ENCODE data around the gene NELL2.

The NELL2 gene

DNA sequence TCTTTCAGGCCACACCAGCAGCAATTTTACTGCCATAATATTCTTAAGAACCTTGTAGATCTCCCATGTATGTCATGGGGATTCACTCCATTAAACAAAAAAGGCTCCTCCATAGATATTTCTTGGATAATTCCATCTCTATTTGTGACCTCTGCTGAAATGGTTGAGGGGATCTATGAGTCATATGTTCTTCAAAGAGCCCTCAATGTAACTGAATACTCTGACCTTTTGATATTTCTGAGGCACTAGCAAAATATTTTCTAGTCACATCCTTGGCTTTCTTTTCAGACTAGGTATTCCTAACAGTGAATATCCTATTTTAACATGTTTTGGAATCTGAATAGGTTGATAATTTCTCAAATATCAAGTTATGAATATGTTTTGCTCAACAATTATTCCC, 6.6 kb downstream of the NELL2 start:
- peaks cover 8% of the 10 kb centered on the region for H3K4me1 Mint-ChIP-seq (ENCODE audit: low read depth)
- no peak overlapping the region for H3K27ac Mint-ChIP-seq
- no peak for DNase-seq (ENCODE audit: low spot score)
- H3K9me3 Mint-ChIP-seq, result peaks cover 18% of the 10 kb centered on the region
- H3K27me3 Mint-ChIP-seq (ENCODE audit: low read depth), result peaks cover 6% of the 10 kb centered on the region
- peaks cover 15% of the 10 kb centered on the region for H3K36me3 Mint-ChIP-seq (ENCODE audit: low read depth)
- H3K4me3 Mint-ChIP-seq, result no peak overlapping the region

DNA sequence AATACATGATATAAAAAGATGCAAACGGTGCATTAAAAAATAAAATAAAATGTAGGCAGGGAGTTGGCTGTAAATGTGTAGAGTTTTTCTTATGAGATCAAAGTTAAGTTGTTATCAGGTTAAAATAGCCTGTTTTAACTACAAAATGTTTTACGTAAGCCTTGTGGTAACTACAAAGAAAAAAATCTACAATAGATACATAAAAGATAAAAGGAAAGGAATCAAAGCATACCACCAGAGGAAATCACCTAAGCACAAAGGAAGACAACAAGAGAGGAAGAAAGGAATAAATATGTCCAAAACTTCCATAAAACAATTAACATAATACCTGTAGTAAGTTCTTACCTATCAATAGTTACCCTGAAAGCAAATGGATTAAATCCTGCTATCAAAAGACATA, 12.2 kb downstream of the NELL2 start:
- peaks cover 18% of the 10 kb centered on the region for H3K36me3 Mint-ChIP-seq (ENCODE audit: low read depth)
- peaks cover 11% of the 10 kb centered on the region for H3K4me1 Mint-ChIP-seq (ENCODE audit: low read depth)
- H3K27ac Mint-ChIP-seq, result no peak overlapping the region
- no peak for DNase-seq (ENCODE audit: low spot score)
- H3K4me3 Mint-ChIP-seq, result no peak overlapping the region
- peaks cover 32% of the 10 kb centered on the region for H3K9me3 Mint-ChIP-seq
- no peaks in the 10 kb centered on the region for H3K27me3 Mint-ChIP-seq (ENCODE audit: low read depth)

- H3K27me3 Mint-ChIP-seq (ENCODE audit: low read depth), result no peaks in the 10 kb centered on the region
- H3K9me3 Mint-ChIP-seq, result peaks cover 23% of the 10 kb centered on the region
- no peak overlapping the region for H3K4me3 Mint-ChIP-seq
- H3K36me3 Mint-ChIP-seq (ENCODE audit: low read depth), result peaks cover 9% of the 10 kb centered on the region
- no peak for DNase-seq (ENCODE audit: low spot score)
- H3K27ac Mint-ChIP-seq, result no peak overlapping the region
- peaks cover 19% of the 10 kb centered on the region for H3K4me1 Mint-ChIP-seq (ENCODE audit: low read depth)
Measured at GRCh38 chr12:44859998-44860689, 16.0 kb downstream of the NELL2 start.

DNA sequence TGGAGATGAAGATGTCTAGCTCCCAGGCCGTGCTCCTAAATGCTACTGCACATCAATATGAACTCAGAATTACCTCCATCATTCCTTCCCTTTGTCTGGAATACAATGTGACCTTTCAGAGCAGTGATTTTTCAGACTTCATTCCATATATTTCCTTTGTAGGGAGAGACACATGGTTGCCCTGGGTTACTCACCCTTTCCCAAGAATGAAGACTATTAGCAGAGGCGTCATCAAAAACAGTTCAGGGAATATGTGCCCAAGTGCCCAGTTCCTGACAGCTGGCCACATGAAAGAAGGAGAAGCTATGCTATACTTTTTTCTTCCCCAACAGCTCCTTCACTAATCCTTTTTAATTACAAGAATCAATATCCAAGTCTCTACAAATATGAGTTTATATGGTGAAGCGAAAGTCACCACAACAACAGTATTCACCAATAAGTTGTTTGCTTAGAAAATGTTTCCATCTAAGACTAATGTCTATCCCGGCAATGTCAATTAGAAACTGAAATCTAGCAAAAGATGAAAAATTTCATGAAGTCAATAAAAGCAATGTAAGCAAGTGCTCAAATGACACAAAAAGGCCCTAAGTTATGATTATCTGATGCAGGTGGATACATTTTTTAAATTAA, 17.8 kb downstream of the NELL2 start:
- Mint-ChIP-seq H3K27ac (no peak overlapping the region), H3K4me3 (no peak overlapping the region), H3K36me3 (ENCODE audit: low read depth) (peaks cover 8% of the 10 kb centered on the region), H3K27me3 (ENCODE audit: low read depth) (no peaks in the 10 kb centered on the region), H3K9me3 (peaks cover 15% of the 10 kb centered on the region), H3K4me1 (ENCODE audit: low read depth) (peaks cover 15% of the 10 kb centered on the region)
- no peak for DNase-seq (ENCODE audit: low spot score)

DNA sequence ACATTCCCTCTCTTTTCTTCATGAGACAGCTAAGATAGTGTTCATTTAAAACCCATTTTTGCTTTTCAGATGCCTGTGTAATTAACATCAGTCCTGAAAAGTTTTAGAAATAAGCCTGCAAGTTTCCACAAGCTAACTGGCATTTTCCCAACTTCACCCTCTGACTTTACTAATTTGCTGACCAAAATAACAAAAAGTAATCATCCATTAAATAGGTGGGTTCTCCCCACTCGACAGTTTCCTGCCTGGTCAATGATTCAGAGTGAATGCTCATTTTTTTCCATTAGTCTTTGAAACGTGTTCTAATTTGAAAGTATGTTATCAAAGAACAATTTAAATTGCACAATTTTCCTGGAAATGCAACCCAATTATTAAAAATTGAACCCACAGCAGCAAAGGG, 23.6 kb downstream of the NELL2 start:
- H3K36me3 Mint-ChIP-seq (ENCODE audit: low read depth), result peaks cover 2% of the 10 kb centered on the region
- H3K27ac Mint-ChIP-seq, result no peak overlapping the region
- peak overlapping the region; percentile 51 for H3K4me3 Mint-ChIP-seq
- H3K9me3 Mint-ChIP-seq, result no peaks in the 10 kb centered on the region
- H3K4me1 Mint-ChIP-seq (ENCODE audit: low read depth), result peaks cover 36% of the 10 kb centered on the region
- DNase-seq (ENCODE audit: low spot score), result no peak
- H3K27me3 Mint-ChIP-seq (ENCODE audit: low read depth), result no peaks in the 10 kb centered on the region

GRCh38 chr12:44851586-44851985, 24.5 kb downstream of the NELL2 start:
- Mint-ChIP-seq H3K4me1 (ENCODE audit: low read depth) (peaks cover 41% of the 10 kb centered on the region), H3K9me3 (no peaks in the 10 kb centered on the region), H3K36me3 (ENCODE audit: low read depth) (peaks cover 2% of the 10 kb centered on the region), H3K27me3 (ENCODE audit: low read depth) (no peaks in the 10 kb centered on the region), H3K4me3 (no peak overlapping the region), H3K27ac (no peak overlapping the region)
- DNase-seq (ENCODE audit: low spot score), result no peak

DNA sequence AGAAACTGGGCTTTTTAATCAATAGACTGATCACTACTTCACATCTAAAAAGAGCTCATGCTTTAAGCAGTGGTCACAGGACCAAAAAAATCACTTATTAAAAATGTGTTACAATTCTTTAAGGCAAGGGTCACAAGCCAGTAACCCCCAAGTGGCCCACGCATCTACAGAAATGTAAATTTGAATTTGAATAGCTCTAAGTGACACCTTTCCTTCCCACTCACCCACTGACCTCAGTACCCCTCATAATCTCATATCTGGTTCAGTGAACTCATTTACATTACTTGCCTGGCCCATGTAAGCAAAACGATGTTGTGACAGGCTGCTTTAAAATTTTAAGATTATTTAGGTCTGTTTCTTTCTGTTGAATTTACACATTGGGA, 27.4 kb downstream of the NELL2 start:
- Mint-ChIP-seq H3K4me1 (ENCODE audit: low read depth) (peaks cover 49% of the 10 kb centered on the region), H3K36me3 (ENCODE audit: low read depth) (peaks cover 8% of the 10 kb centered on the region), H3K4me3 (peak overlapping the region; percentile 60), H3K27me3 (ENCODE audit: low read depth) (no peaks in the 10 kb centered on the region), H3K27ac (peak overlapping the region; percentile 95), H3K9me3 (no peaks in the 10 kb centered on the region)
- no peak for DNase-seq (ENCODE audit: low spot score)

- DNase-seq (ENCODE audit: low spot score), result peak; percentile 65
- H3K4me1 Mint-ChIP-seq (ENCODE audit: low read depth), result peaks cover 52% of the 10 kb centered on the region
- peak overlapping the region; percentile 60 for H3K4me3 Mint-ChIP-seq
Measured at GRCh38 chr12:44847888-44848702, 28.0 kb downstream of the NELL2 start.

GRCh38 chr12:44847403-44847802, 28.7 kb downstream of the NELL2 start:
- H3K27ac Mint-ChIP-seq, result peak overlapping the region; percentile 95
- H3K36me3 Mint-ChIP-seq (ENCODE audit: low read depth), result peaks cover 8% of the 10 kb centered on the region
- no peak for DNase-seq (ENCODE audit: low spot score)
- H3K27me3 Mint-ChIP-seq (ENCODE audit: low read depth), result no peaks in the 10 kb centered on the region
- peak overlapping the region; percentile 60 for H3K4me3 Mint-ChIP-seq
- H3K9me3 Mint-ChIP-seq, result no peaks in the 10 kb centered on the region
- H3K4me1 Mint-ChIP-seq (ENCODE audit: low read depth), result peaks cover 53% of the 10 kb centered on the region

More at GRCh38 chr12:44847888-44848702, 28.0 kb downstream of the NELL2 start:
- no peaks in the 10 kb centered on the region for H3K27me3 Mint-ChIP-seq (ENCODE audit: low read depth)
- H3K36me3 Mint-ChIP-seq (ENCODE audit: low read depth), result peaks cover 8% of the 10 kb centered on the region
- peak overlapping the region; percentile 95 for H3K27ac Mint-ChIP-seq
- no peaks in the 10 kb centered on the region for H3K9me3 Mint-ChIP-seq

DNA sequence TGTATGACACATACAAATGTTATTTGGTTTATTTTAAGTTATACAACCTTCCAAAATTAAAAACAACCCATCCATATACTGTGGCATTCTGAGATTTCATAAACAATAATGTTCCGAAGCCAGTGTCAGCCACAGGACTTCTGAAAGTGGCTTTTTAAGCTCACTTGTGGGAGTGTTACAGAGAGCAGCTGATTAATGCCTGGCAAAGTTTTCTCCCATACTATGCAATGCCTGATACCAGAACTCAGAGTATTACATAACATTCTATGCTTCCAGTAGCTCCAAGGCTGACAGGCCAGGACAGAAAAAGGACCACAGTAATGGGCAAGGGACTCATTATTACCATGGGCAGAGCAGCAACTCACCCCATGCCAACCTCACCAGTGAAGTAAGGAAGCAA, 29.3 kb downstream of the NELL2 start:
- Mint-ChIP-seq H3K4me1 (ENCODE audit: low read depth) (peaks cover 54% of the 10 kb centered on the region), H3K36me3 (ENCODE audit: low read depth) (peaks cover 8% of the 10 kb centered on the region)

GRCh38 chr12:44842669-44843068, 33.4 kb downstream of the NELL2 start:
- peak overlapping the region; percentile 20 for H3K4me3 Mint-ChIP-seq
- peaks cover 7% of the 10 kb centered on the region for H3K36me3 Mint-ChIP-seq (ENCODE audit: low read depth)
- no peak for DNase-seq (ENCODE audit: low spot score)
- H3K27me3 Mint-ChIP-seq (ENCODE audit: low read depth), result no peaks in the 10 kb centered on the region
- peaks cover 52% of the 10 kb centered on the region for H3K4me1 Mint-ChIP-seq (ENCODE audit: low read depth)
- H3K27ac Mint-ChIP-seq, result peak overlapping the region; percentile 83
- H3K9me3 Mint-ChIP-seq, result no peaks in the 10 kb centered on the region

More for the DNA sequence above, 29.3 kb downstream of the NELL2 start:
- no peaks in the 10 kb centered on the region for H3K9me3 Mint-ChIP-seq
- H3K4me3 Mint-ChIP-seq, result no peak overlapping the region
- peak overlapping the region; percentile 80 for H3K27ac Mint-ChIP-seq
- no peak for DNase-seq (ENCODE audit: low spot score)
- H3K27me3 Mint-ChIP-seq (ENCODE audit: low read depth), result no peaks in the 10 kb centered on the region

DNA sequence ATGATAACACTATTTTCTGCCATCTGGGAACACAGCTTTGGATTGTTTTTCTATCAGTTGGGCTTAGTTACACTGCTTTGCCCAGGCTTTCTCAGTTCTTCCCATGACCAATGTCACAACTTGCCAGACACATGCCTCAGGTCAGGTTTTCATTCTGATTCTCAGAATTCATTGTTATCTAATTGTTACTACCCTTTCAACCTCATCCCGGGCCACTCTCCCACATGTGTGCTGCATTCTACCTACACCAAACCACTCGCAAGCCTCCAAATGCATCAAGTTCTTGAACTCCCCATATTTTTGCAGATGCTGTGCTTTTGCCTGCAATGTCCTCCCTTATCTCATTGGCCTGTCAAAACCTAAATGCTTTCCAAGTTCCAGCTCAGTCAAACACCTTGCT, 36.3 kb downstream of the NELL2 start:
- Mint-ChIP-seq H3K27ac (peak overlapping the region; percentile 24), H3K9me3 (no peaks in the 10 kb centered on the region), H3K36me3 (ENCODE audit: low read depth) (peaks cover 7% of the 10 kb centered on the region), H3K4me3 (no peak overlapping the region), H3K27me3 (ENCODE audit: low read depth) (no peaks in the 10 kb centered on the region), H3K4me1 (ENCODE audit: low read depth) (peaks cover 66% of the 10 kb centered on the region)
- DNase-seq (ENCODE audit: low spot score), result no peak

GRCh38 chr12:44837114-44837755, 38.9 kb downstream of the NELL2 start:
- Mint-ChIP-seq H3K27me3 (ENCODE audit: low read depth) (no peaks in the 10 kb centered on the region), H3K4me3 (no peak overlapping the region), H3K27ac (peak overlapping the region; percentile 60), H3K9me3 (no peaks in the 10 kb centered on the region), H3K4me1 (ENCODE audit: low read depth) (peaks cover 61% of the 10 kb centered on the region), H3K36me3 (ENCODE audit: low read depth) (peaks cover 1% of the 10 kb centered on the region)
- DNase-seq (ENCODE audit: low spot score), result no peak
